ENCODE results near the gene ANKS1B. TPM values are rescaled to one million over a fixed set of nuclear protein-coding genes. Genes with fewer than 3 reads are reported as not detected.
A peak's percentile ranks its signal among the peaks of the same experiment; 100 is the strongest.

The ANKS1B gene
- total RNA-seq, 1 donor from 2014 or later, result 2.3 TPM

DNA sequence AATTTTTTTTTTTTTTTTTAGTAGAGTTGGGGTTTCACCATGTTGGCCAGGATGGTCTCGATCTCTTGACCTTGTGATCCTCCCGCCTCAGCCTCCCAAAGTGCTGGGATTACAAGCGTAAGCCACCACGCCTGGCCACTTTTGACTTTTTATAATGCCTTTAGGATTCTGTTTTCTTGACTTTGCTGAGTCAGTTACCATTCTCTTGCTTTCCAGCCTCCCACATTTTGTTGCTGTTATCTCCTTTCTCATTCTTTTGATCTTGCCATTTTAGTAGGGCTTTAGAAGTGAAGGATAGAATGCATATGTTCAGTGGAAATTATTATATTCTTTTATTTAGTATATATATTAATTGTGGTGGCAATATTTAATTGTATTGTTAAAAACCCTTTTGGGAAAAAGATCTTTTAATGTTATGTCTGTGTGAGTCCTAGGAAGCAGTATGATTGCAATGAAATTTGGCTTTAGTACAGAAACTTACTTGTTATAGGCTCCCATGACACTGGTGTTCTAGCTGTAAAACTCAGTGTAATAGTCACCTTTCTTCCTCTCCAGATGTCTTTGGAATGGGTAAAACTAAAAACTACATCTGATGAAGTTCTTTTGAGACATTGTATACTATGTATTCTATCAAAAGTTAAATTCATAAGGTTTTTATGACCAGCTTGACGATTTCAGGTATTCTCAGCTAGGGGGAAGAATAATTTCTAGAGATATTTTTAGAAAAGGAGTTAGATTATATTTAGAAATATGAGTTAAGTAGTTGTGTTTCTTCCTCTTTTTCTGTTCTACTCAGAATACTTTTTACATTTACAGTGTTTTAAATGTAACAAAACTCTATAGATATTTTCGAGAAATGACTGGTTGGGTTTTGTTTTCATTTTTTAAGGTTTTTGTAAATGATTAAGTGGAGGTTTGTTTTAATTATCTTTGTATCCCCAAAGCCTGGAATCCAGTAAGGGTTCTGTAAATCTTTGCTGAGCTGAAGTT is 1264.9 kb downstream of the ANKS1B start:
- H3K27ac Mint-ChIP-seq (ENCODE audit: unreplicated experiment), result no peak overlapping the region
- H3K4me3 Mint-ChIP-seq (ENCODE audit: unreplicated experiment), result no peak overlapping the region
- H3K9me3 Mint-ChIP-seq (ENCODE audit: low read depth), result no peaks in the 10 kb centered on the region
- TF ChIP-seq, protein P1, sequence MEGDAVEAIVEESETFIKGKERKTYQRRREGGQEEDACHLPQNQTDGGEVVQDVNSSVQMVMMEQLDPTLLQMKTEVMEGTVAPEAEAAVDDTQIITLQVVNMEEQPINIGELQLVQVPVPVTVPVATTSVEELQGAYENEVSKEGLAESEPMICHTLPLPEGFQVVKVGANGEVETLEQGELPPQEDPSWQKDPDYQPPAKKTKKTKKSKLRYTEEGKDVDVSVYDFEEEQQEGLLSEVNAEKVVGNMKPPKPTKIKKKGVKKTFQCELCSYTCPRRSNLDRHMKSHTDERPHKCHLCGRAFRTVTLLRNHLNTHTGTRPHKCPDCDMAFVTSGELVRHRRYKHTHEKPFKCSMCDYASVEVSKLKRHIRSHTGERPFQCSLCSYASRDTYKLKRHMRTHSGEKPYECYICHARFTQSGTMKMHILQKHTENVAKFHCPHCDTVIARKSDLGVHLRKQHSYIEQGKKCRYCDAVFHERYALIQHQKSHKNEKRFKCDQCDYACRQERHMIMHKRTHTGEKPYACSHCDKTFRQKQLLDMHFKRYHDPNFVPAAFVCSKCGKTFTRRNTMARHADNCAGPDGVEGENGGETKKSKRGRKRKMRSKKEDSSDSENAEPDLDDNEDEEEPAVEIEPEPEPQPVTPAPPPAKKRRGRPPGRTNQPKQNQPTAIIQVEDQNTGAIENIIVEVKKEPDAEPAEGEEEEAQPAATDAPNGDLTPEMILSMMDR (IDR thresholded peaks at IDR 0.05), result no peak
- no peak for DNase-seq (ENCODE audit: low spot score)
- peaks cover 32% of the 10 kb centered on the region for H3K36me3 Mint-ChIP-seq (ENCODE audit: low read depth)
- peaks cover 11% of the 10 kb centered on the region for H3K4me1 Mint-ChIP-seq (ENCODE audit: low read depth)
- no peaks in the 10 kb centered on the region for H3K27me3 Mint-ChIP-seq (ENCODE audit: low read depth)

DNA sequence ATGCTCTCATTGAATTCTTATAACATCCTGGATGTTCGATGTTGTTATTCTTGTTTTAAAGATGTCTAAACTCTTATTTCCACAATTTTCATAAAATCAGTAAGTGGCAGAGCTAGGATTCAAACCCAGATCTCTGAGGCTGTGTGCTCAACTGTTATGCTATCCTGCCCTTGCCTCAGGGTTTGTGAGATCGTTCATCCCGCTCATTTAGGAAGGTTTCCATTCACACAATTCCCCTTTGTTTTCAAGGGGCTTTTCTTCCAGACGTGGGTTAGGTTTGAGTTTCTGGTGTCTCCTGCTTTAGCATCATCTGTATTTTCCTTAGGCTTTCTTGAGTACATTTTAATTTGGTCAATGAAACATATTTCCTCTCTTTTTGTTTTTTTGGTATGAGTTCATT is 1270.3 kb downstream of the ANKS1B start:
- DNase-seq (ENCODE audit: low spot score), result no peak
- TF ChIP-seq, protein P1 (IDR thresholded peaks at IDR 0.05), result no peak
- Mint-ChIP-seq H3K9me3 (ENCODE audit: low read depth) (no peaks in the 10 kb centered on the region), H3K27ac (ENCODE audit: unreplicated experiment) (no peak overlapping the region), H3K27me3 (ENCODE audit: low read depth) (no peaks in the 10 kb centered on the region), H3K36me3 (ENCODE audit: low read depth) (peaks cover 41% of the 10 kb centered on the region), H3K4me1 (ENCODE audit: low read depth) (no peaks in the 10 kb centered on the region), H3K4me3 (ENCODE audit: unreplicated experiment) (no peak overlapping the region)

DNA sequence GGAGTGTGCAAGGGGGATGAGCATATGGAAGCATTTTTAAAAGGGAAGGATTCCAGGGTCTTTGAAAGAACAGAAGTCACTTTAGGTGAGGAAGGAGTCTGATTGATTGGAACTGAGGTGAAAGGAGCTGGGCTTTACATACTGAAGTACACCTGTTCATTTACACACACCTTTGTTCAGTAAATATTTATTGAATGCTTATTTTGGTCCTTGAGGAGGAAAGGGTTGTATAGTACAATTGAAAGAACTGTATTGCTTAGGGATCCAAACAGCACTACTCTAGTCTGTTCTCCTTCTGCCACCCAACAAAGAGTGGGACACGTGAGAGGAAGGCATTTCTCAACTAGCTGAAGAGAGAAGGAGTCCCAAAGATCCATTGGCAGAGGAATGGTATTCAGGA is 1275.7 kb downstream of the ANKS1B start:
- H3K27ac Mint-ChIP-seq (ENCODE audit: unreplicated experiment), result no peak overlapping the region
- no peaks in the 10 kb centered on the region for H3K4me1 Mint-ChIP-seq (ENCODE audit: low read depth)
- peaks cover 33% of the 10 kb centered on the region for H3K36me3 Mint-ChIP-seq (ENCODE audit: low read depth)
- H3K27me3 Mint-ChIP-seq (ENCODE audit: low read depth), result no peaks in the 10 kb centered on the region
- no peak for DNase-seq (ENCODE audit: low spot score)
- no peak overlapping the region for H3K4me3 Mint-ChIP-seq (ENCODE audit: unreplicated experiment)
- H3K9me3 Mint-ChIP-seq (ENCODE audit: low read depth), result no peaks in the 10 kb centered on the region
- TF ChIP-seq, protein P1 (IDR thresholded peaks at IDR 0.05), result no peak

DNA sequence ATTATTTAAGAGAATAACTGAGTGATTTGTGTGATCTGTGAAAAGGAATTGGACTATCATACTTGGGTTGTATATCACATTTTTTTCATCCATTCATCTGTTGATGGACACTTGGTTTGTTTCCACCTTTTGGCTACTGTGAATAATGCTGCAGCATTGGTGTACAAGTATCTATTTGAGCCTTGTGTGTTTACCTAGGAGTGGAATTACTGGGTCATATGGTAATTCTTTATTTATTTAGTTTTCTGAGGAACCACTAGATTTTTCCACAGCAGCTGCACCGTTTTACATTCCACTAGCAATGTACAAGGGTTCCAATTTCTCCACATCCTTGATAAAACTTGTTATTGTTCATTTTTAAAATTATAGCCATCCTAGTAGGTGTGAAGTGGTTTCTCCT is 1283.6 kb downstream of the ANKS1B start:
- Mint-ChIP-seq H3K27me3 (ENCODE audit: low read depth) (no peaks in the 10 kb centered on the region), H3K36me3 (ENCODE audit: low read depth) (peaks cover 8% of the 10 kb centered on the region), H3K4me1 (ENCODE audit: low read depth) (peaks cover 35% of the 10 kb centered on the region), H3K9me3 (ENCODE audit: low read depth) (no peaks in the 10 kb centered on the region), H3K27ac (ENCODE audit: unreplicated experiment) (no peak overlapping the region), H3K4me3 (ENCODE audit: unreplicated experiment) (no peak overlapping the region)
- TF ChIP-seq, protein P1 (IDR thresholded peaks at IDR 0.05), result no peak
- DNase-seq (ENCODE audit: low spot score), result no peak

DNA sequence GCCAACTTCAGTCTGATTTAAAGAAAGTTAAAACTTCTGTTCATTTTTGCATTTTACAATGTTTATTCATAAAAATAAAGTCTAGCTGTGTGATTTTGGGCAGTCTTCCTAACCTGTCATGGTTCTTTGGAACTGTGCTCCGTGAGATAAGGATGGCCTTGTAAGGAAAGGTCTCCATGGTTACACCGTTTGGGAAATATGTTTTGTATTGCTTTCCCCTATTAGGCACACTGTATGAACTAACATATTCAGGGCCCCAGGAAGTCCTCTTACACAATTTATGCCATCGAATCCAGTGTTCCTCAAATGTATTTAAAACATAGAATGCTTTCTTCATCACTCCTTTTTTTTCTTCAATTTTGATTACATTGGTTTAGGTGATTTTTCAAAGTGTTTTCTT is 1285.2 kb downstream of the ANKS1B start:
- peak overlapping the region; percentile 60 for H3K27ac Mint-ChIP-seq (ENCODE audit: unreplicated experiment)
- DNase-seq (ENCODE audit: low spot score), result no peak
- H3K9me3 Mint-ChIP-seq (ENCODE audit: low read depth), result no peaks in the 10 kb centered on the region
- H3K27me3 Mint-ChIP-seq (ENCODE audit: low read depth), result no peaks in the 10 kb centered on the region
- TF ChIP-seq, protein P1 (IDR thresholded peaks at IDR 0.05), result no peak
- H3K36me3 Mint-ChIP-seq (ENCODE audit: low read depth), result peaks cover 16% of the 10 kb centered on the region
- no peak overlapping the region for H3K4me3 Mint-ChIP-seq (ENCODE audit: unreplicated experiment)
- peaks cover 35% of the 10 kb centered on the region for H3K4me1 Mint-ChIP-seq (ENCODE audit: low read depth)
